ENCODE data around the gene PPM1H.

The PPM1H gene

DNA sequence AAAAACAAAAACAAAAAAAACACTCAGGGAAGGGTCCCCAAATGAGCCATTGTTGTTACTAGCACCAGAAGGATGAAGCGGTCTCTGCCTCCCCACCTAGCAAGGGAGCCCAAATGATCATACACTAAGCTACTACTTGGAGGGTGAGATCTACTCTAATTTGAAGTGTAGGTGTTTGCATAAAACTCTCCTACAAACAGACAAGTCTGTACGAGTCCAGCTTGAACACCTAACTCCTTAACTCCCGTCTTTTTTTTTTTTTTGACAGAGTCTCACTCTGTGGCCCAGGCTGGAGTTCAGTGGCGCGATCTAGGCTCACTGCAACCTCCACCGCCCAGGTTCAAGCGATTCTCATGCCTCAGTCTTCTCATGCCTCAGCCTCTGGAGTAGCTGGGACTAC is 132.6 kb downstream of the PPM1H start:
- no peak for DNase-seq (ENCODE audit: low read depth)
- no peak overlapping the region for H3K4me3 ChIP-seq (replicated peaks; ENCODE audit: low read depth, low read length)
- TF ChIP-seq CTCF (IDR thresholded peaks at IDR 0.05; ENCODE audit: low read length, missing control alignments): no peak

- no peak for DNase-seq (ENCODE audit: low read depth)
Measured at GRCh38 chr12:62801796-62802195, 133.2 kb downstream of the PPM1H start.

GRCh38 chr12:62800707-62801400 is 134.1 kb downstream of the PPM1H start:
- H3K4me3 ChIP-seq (replicated peaks; ENCODE audit: low read depth, low read length): no peak overlapping the region
- DNase-seq (ENCODE audit: low read depth): no peak
- TF ChIP-seq CTCF (IDR thresholded peaks at IDR 0.05; ENCODE audit: low read length, missing control alignments): no peak

More at GRCh38 chr12:62801796-62802195, 133.2 kb downstream of the PPM1H start:
- TF ChIP-seq CTCF (IDR thresholded peaks at IDR 0.05; ENCODE audit: low read length, missing control alignments): no peak
- H3K4me3 ChIP-seq (replicated peaks; ENCODE audit: low read depth, low read length): no peak overlapping the region

DNA sequence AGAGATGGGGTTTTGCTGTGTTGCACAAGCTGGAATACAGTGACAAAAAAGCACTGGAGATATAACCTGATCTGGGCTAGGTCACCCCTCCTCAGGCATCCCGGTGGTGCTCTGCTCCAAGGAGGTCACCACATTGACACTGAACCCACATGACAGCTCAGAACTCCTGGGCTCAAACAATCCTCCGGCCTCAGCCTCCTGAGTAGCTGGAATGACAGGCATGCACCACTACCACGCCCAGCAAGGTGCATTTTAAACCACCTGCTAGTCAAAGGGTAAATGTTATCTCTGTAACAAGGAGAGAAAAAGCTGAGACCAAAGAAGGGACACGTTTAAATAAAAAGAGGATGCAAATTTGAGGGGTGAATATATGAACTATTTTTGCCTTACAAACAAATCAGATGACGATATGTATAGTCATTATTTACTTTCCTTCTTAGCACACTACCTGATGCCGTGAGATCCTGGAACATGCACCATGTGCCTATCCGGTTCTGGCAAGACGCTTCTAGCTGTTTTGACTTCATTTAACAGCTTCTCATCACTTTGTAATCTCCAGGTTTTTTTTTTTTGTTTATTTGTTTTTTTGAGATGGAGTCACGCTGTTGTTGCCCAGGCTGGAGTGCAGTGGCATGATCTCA is 135.1 kb downstream of the PPM1H start:
- no peak overlapping the region for H3K4me3 ChIP-seq (replicated peaks; ENCODE audit: low read depth, low read length)
- no peak for TF ChIP-seq CTCF (IDR thresholded peaks at IDR 0.05; ENCODE audit: low read length, missing control alignments)
- no peak for DNase-seq (ENCODE audit: low read depth)

GRCh38 chr12:62799126-62799736 is 135.7 kb downstream of the PPM1H start:
- peak; percentile 97 for TF ChIP-seq CTCF (IDR thresholded peaks at IDR 0.05; ENCODE audit: low read length, missing control alignments)
- no peak overlapping the region for H3K4me3 ChIP-seq (replicated peaks; ENCODE audit: low read depth, low read length)
- peak; percentile 84 for DNase-seq (ENCODE audit: low read depth)

DNA sequence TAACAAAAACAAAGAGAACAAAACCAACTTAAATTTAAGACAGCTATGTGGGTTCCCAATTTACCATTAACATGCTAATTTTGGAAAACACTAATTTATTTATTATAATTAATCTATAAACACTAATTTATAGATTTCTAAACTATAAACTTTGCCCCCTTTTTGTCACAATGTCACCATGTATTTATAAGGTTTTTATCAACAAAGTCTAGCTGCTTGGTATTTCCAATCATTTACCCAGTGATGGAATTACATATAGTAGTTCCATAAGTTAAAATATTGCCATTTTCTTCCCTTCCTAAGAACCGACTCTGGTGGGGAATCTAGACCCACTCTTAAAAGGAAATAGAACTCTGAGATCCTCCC is 140.7 kb downstream of the PPM1H start:
- no peak overlapping the region for H3K4me3 ChIP-seq (replicated peaks; ENCODE audit: low read depth, low read length)
- TF ChIP-seq CTCF (IDR thresholded peaks at IDR 0.05; ENCODE audit: low read length, missing control alignments): no peak

More for the DNA sequence above, 140.7 kb downstream of the PPM1H start:
- DNase-seq (ENCODE audit: low read depth): no peak

Measured in fibroblast of pulmonary artery (primary cell).